GM23338 (cell line): Measurements from ENCODE around the gene SEMA4D. TPM values are rescaled to one million over a fixed set of nuclear protein-coding genes. Genes with fewer than 3 reads are reported as not detected.

Experiments used
- ATAC-seq: fragments of 200-7000 bp; cut with Tn5 transposase; 3 replicates; pipeline ENCODE4 v1.9.1; 2020
- DNase-seq: peaks from one replicate; pipeline ENCODE4 v3.0.0-alpha.2; 2015; ENCODE audit warnings: low spot score
- H2AFZ ChIP-seq: fragments of 200-600 bp; sonication (generic); 2 replicates; pipeline ENCODE4 v1.8.0; 2016; ENCODE audit warnings: antibody characterized with exemption, mild to moderate bottlenecking, moderate library complexity
- H3F3A ChIP-seq: fragments of 200-600 bp; sonication (generic); replicated peaks from 2 replicates; pipeline ENCODE4 v1.8.0; 2017; ENCODE audit warnings: antibody characterized with exemption, mixed run types, low read depth
- H3K27ac ChIP-seq: fragments of 200-600 bp; sonication (generic); 2 replicates; pipeline ENCODE4 v1.6.1; 2016; ENCODE audit warnings: low read depth
- H3K27me3 ChIP-seq: fragments of 200-600 bp; sonication (generic); 2 replicates; pipeline ENCODE4 v1.8.0; 2016; ENCODE audit warnings: mild to moderate bottlenecking, mixed run types, moderate library complexity; ENCODE audit not compliant: insufficient read depth
- H3K36me3 ChIP-seq: fragments of 200-600 bp; sonication (generic); 2 replicates; pipeline ENCODE4 v1.8.0; 2016; ENCODE audit warnings: mild to moderate bottlenecking; ENCODE audit not compliant: insufficient read depth
- H3K4me1 ChIP-seq: fragments of 200-600 bp; sonication (generic); 2 replicates; pipeline ENCODE4 v1.8.0; 2016; ENCODE audit warnings: mild to moderate bottlenecking, moderate library complexity; ENCODE audit not compliant: insufficient read depth
- H3K4me2 ChIP-seq: fragments of 200-600 bp; sonication (generic); 2 replicates; pipeline ENCODE4 v1.7.1; 2017; ENCODE audit warnings: mixed run types
- H3K4me3 ChIP-seq: fragments of 200-600 bp; sonication (generic); 2 replicates; pipeline ENCODE4 v1.6.1; 2016; ENCODE audit warnings: mixed run types
- H3K79me2 ChIP-seq: fragments of 200-600 bp; sonication (generic); replicated peaks from 2 replicates; pipeline ENCODE4 v1.8.0; 2017; ENCODE audit warnings: mild to moderate bottlenecking; ENCODE audit not compliant: insufficient read depth
- H3K9me2 ChIP-seq: fragments of 200-600 bp; sonication (generic); 2 replicates; pipeline ENCODE4 v1.8.0; 2017; ENCODE audit not compliant: insufficient read depth
- H4K20me1 ChIP-seq: fragments of 200-600 bp; sonication (generic); replicated peaks from 2 replicates; pipeline ENCODE4 v1.8.0; 2017; ENCODE audit warnings: mild to moderate bottlenecking; ENCODE audit not compliant: insufficient read depth
- H3K27ac Mint-ChIP-seq: 2 replicates; pipeline ENCODE4 v1.8.0; 2020; ENCODE audit warnings: inconsistent platforms, mild to moderate bottlenecking, moderate library complexity, mixed read lengths
- H3K27me3 Mint-ChIP-seq: 3 replicates; pipeline ENCODE4 v1.8.0; 2022; ENCODE audit warnings: low read depth, mild to moderate bottlenecking, moderate library complexity, mixed read lengths, inconsistent platforms; ENCODE audit not compliant: insufficient read depth, poor library complexity
- H3K36me3 Mint-ChIP-seq: 3 replicates; pipeline ENCODE4 v1.8.0; 2021; ENCODE audit warnings: low read depth, mild to moderate bottlenecking, inconsistent platforms, moderate library complexity, mixed read lengths
- H3K4me1 Mint-ChIP-seq: 3 replicates; pipeline ENCODE4 v1.8.0; 2020; ENCODE audit warnings: mild to moderate bottlenecking, inconsistent platforms, mixed read lengths
- H3K4me3 Mint-ChIP-seq: 3 replicates; pipeline ENCODE4 v1.8.0; 2021; ENCODE audit warnings: moderate library complexity, mild to moderate bottlenecking, inconsistent platforms, mixed read lengths
- H3K9me3 Mint-ChIP-seq: 3 replicates; pipeline ENCODE4 v1.8.0; 2020; ENCODE audit warnings: moderate library complexity, mild to moderate bottlenecking, inconsistent platforms, mixed read lengths
- CREB1 ChIP-seq: fragments of 250-450 bp; sonication (Bioruptor Pico); IDR thresholded peaks from 2 replicates; pipeline ENCODE4 v1.5.0; 2020; ENCODE audit warnings: low read depth, mild to moderate bottlenecking, moderate library complexity
- CTCF ChIP-seq, 2 experiments: fragments of 200-600 bp in 1 of 2; sonication (generic) in 1 of 2; conservative IDR thresholded peaks; 2 replicates each; pipeline versions ENCODE4 v1.5.1 to v1.6.1; 2016 to 2017; ENCODE audit warnings: antibody characterized with exemption in 2 of 2, low read depth in 2 of 2, mild to moderate bottlenecking in 2 of 2, moderate library complexity in 1 of 2
- EZH2 ChIP-seq: fragments of 200-600 bp; sonication (generic); IDR thresholded peaks from one replicate; pipeline ENCODE4 v1.8.0; 2017; ENCODE audit warnings: antibody characterized with exemption, mild to moderate bottlenecking, low read depth; ENCODE audit not compliant: unreplicated experiment
- EZH2phosphoT487 ChIP-seq: fragments of 200-600 bp; sonication (generic); IDR thresholded peaks from one replicate; pipeline ENCODE4 v1.8.1; 2018; ENCODE audit warnings: antibody characterized with exemption; ENCODE audit not compliant: unreplicated experiment
- JUNB ChIP-seq: IDR thresholded peaks from one replicate; pipeline ENCODE4 v1.6.1; 2016; ENCODE audit warnings: antibody characterized with exemption; ENCODE audit not compliant: unreplicated experiment
- NANOG ChIP-seq: IDR thresholded peaks from 2 replicates; pipeline ENCODE4 v1.6.1; 2016; ENCODE audit warnings: antibody characterized with exemption, borderline replicate concordance
- POLR2AphosphoS5 ChIP-seq: IDR thresholded peaks from 2 replicates; pipeline ENCODE4 v1.6.1; 2016; ENCODE audit warnings: antibody characterized with exemption, low read depth
- STAT1 ChIP-seq: IDR thresholded peaks from one replicate; pipeline ENCODE4 v1.6.1; 2016; ENCODE audit warnings: antibody characterized with exemption; ENCODE audit not compliant: unreplicated experiment
- ZNF114 ChIP-seq: fragments of 250-450 bp; sonication (Bioruptor Pico); IDR thresholded peaks from 2 replicates; pipeline ENCODE4 v1.5.0; 2020; ENCODE audit warnings: mild to moderate bottlenecking, moderate library complexity
- ZNF331 ChIP-seq: fragments of 250-450 bp; sonication (Bioruptor Pico); IDR thresholded peaks from 2 replicates; pipeline ENCODE4 v1.5.0; 2020; ENCODE audit warnings: low read depth, mild to moderate bottlenecking, moderate library complexity
- ZNF462 ChIP-seq: fragments of 250-450 bp; sonication (Bioruptor Pico); IDR thresholded peaks from 2 replicates; pipeline ENCODE4 v1.5.0; 2020; ENCODE audit warnings: mild to moderate bottlenecking, moderate library complexity
- polyA plus RNA-seq: library from polyadenylated mRNA; unstranded; fragments of >200 nt; fragmentation: Nextera tagmentation; extraction: Ambion mirVana; gene quantifications from 2 replicates; pipeline ENCODE4 v1.2.1, GENCODE V29; 2016
- total RNA-seq: library from RNA; depleted of rRNA; stranded (reverse); fragments of >200 nt; shearing (Covaris generic); gene quantifications from 2 replicates; pipeline ENCODE4 v1.2.3, GENCODE V29; 2014
- TF ChIP-seq, protein P1 (sequence below): IDR thresholded peaks from one replicate; pipeline ENCODE4 v1.6.1; 2018; ENCODE audit warnings: antibody characterized with exemption; ENCODE audit not compliant: unreplicated experiment
- TF ChIP-seq, protein P2 (sequence below): IDR thresholded peaks from 2 replicates; pipeline ENCODE4 v1.6.1; 2016; ENCODE audit warnings: antibody characterized with exemption

The SEMA4D gene
- total and polyA plus RNA-seq, 2 experiments from 2014 or later: 19.3 to 63.0 TPM

- no peak overlapping the region for H2AFZ ChIP-seq
- no peaks in the 10 kb centered on the region for H3K79me2 ChIP-seq
- Mint-ChIP-seq H3K4me3 (no peak overlapping the region), H3K9me3 (no peaks in the 10 kb centered on the region; the same call in 2 of the 3 replicates), H3K4me1 (no peaks in the 10 kb centered on the region; the same call in 2 of the 3 replicates), H3K36me3 (peaks cover 60% of the 10 kb centered on the region), H3K27me3 (peaks cover 10% of the 10 kb centered on the region), H3K27ac (peak overlapping the region; percentile 41; the same call in 1 of the 2 replicates)
- peaks cover 3% of the 10 kb centered on the region; the same call in 1 of the 2 replicates for H3K4me1 ChIP-seq
- H3K27ac ChIP-seq: no peak overlapping the region
- H4K20me1 ChIP-seq: no peaks in the 10 kb centered on the region
- no peaks in the 10 kb centered on the region for H3F3A ChIP-seq
- no peak for DNase-seq
- no peak overlapping the region for H3K4me2 ChIP-seq
- no peaks in the 10 kb centered on the region for H3K27me3 ChIP-seq
- no peak overlapping the region for H3K4me3 ChIP-seq
- no peaks in the 10 kb centered on the region for H3K9me2 ChIP-seq
- H3K36me3 ChIP-seq: peaks cover 9% of the 10 kb centered on the region; the same call in 1 of the 2 replicates
- ATAC-seq: no peak
- TF ChIP-seq EZH2phosphoT487: no peak
- TF ChIP-seq, protein P1, sequence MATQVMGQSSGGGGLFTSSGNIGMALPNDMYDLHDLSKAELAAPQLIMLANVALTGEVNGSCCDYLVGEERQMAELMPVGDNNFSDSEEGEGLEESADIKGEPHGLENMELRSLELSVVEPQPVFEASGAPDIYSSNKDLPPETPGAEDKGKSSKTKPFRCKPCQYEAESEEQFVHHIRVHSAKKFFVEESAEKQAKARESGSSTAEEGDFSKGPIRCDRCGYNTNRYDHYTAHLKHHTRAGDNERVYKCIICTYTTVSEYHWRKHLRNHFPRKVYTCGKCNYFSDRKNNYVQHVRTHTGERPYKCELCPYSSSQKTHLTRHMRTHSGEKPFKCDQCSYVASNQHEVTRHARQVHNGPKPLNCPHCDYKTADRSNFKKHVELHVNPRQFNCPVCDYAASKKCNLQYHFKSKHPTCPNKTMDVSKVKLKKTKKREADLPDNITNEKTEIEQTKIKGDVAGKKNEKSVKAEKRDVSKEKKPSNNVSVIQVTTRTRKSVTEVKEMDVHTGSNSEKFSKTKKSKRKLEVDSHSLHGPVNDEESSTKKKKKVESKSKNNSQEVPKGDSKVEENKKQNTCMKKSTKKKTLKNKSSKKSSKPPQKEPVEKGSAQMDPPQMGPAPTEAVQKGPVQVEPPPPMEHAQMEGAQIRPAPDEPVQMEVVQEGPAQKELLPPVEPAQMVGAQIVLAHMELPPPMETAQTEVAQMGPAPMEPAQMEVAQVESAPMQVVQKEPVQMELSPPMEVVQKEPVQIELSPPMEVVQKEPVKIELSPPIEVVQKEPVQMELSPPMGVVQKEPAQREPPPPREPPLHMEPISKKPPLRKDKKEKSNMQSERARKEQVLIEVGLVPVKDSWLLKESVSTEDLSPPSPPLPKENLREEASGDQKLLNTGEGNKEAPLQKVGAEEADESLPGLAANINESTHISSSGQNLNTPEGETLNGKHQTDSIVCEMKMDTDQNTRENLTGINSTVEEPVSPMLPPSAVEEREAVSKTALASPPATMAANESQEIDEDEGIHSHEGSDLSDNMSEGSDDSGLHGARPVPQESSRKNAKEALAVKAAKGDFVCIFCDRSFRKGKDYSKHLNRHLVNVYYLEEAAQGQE: no peak
- TF ChIP-seq CTCF (conservative IDR thresholded peaks at IDR 0.05; ENCODE audit: low read depth in 2 of 2): no peak
- no peak for TF ChIP-seq EZH2
- no peak for TF ChIP-seq STAT1
- no peak for TF ChIP-seq POLR2AphosphoS5
- no peak for TF ChIP-seq JUNB
- no peak for TF ChIP-seq ZNF462 (CRISPR knock-in tag)
- TF ChIP-seq, protein P2, sequence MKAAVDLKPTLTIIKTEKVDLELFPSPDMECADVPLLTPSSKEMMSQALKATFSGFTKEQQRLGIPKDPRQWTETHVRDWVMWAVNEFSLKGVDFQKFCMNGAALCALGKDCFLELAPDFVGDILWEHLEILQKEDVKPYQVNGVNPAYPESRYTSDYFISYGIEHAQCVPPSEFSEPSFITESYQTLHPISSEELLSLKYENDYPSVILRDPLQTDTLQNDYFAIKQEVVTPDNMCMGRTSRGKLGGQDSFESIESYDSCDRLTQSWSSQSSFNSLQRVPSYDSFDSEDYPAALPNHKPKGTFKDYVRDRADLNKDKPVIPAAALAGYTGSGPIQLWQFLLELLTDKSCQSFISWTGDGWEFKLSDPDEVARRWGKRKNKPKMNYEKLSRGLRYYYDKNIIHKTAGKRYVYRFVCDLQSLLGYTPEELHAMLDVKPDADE: no peak
- TF ChIP-seq ZNF331 (CRISPR knock-in tag): no peak
- no peak for TF ChIP-seq CREB1 (CRISPR knock-in tag)
- no peak for TF ChIP-seq ZNF114 (CRISPR knock-in tag)
- no peak for TF ChIP-seq NANOG
Measured at GRCh38 chr9:89379508-89380115, 118.3 kb downstream of the SEMA4D start.
